Astrocyte (in vitro differentiated cells and primary cell): Measurements from ENCODE around the gene PAPPA2. TPM values are rescaled to one million over a fixed set of nuclear protein-coding genes. Genes with fewer than 3 reads are reported as not detected.

Experiments
- DNase-seq: peaks from one replicate; pipeline ENCODE4 v3.0.0-alpha.2; 2010; ENCODE audit warnings: low read depth
- FAIRE-seq: peaks from 2 replicates; lab custom pipeline; 2011; peaks lifted over from hg19 to GRCh38; lab: Jason Lieb, UNC
- H2AFZ ChIP-seq: 2 replicates; pipeline ENCODE4 v1.6.0; 2012; ENCODE audit warnings: low read depth, low read length, inconsistent platforms
- H3K27ac ChIP-seq: 2 replicates; pipeline ENCODE4 v1.5.1; 2011; ENCODE audit warnings: low read depth, low read length, inconsistent platforms
- H3K27me3 ChIP-seq: 2 replicates; pipeline ENCODE4 v1.6.0; 2011; ENCODE audit warnings: low read length, inconsistent platforms; ENCODE audit not compliant: insufficient read depth
- H3K36me3 ChIP-seq: 2 replicates; pipeline ENCODE4 v1.5.1; 2011; ENCODE audit warnings: low read length, inconsistent platforms; ENCODE audit not compliant: insufficient read depth
- H3K4me1 ChIP-seq: 2 replicates; pipeline ENCODE4 v1.5.1; 2011; ENCODE audit warnings: low read length, inconsistent platforms; ENCODE audit not compliant: insufficient read depth
- H3K4me2 ChIP-seq: 2 replicates; pipeline ENCODE4 v1.6.0; 2012; ENCODE audit warnings: low read length, inconsistent platforms
- H3K4me3 ChIP-seq: 2 replicates; pipeline ENCODE4 v1.5.1; 2011; ENCODE audit warnings: low read depth, mild to moderate bottlenecking, low read length, inconsistent platforms; ENCODE audit not compliant: insufficient read depth
- H3K79me2 ChIP-seq: 2 replicates; pipeline ENCODE4 v1.6.0; 2012; ENCODE audit warnings: mild to moderate bottlenecking, low read length, inconsistent platforms; ENCODE audit not compliant: insufficient read depth
- H3K9ac ChIP-seq: 2 replicates; pipeline ENCODE4 v1.6.0; 2012; ENCODE audit warnings: mild to moderate bottlenecking, low read length, inconsistent platforms
- H3K9me3 ChIP-seq: 2 replicates; pipeline ENCODE4 v1.5.1; 2012; ENCODE audit warnings: low read depth, mild to moderate bottlenecking, low read length, inconsistent platforms; ENCODE audit not compliant: insufficient read depth
- H4K20me1 ChIP-seq: 2 replicates; pipeline ENCODE4 v1.6.0; 2012; ENCODE audit warnings: low read length, inconsistent platforms; ENCODE audit not compliant: insufficient read depth
- H3K27ac Mint-ChIP-seq: one replicate; pipeline ENCODE4 v1.8.0; 2021; ENCODE audit warnings: mild to moderate bottlenecking, mixed read lengths; ENCODE audit not compliant: unreplicated experiment
- H3K27me3 Mint-ChIP-seq: one replicate; pipeline ENCODE4 v1.8.0; 2021; ENCODE audit warnings: low read depth, mixed read lengths; ENCODE audit not compliant: unreplicated experiment
- H3K36me3 Mint-ChIP-seq: one replicate; pipeline ENCODE4 v1.8.0; 2021; ENCODE audit warnings: low read depth, mixed read lengths; ENCODE audit not compliant: unreplicated experiment
- H3K4me1 Mint-ChIP-seq: one replicate; pipeline ENCODE4 v1.8.0; 2021; ENCODE audit warnings: low read depth, mixed read lengths; ENCODE audit not compliant: unreplicated experiment
- H3K4me3 Mint-ChIP-seq: one replicate; pipeline ENCODE4 v1.8.0; 2021; ENCODE audit warnings: mild to moderate bottlenecking, moderate library complexity, mixed read lengths; ENCODE audit not compliant: unreplicated experiment
- H3K9me3 Mint-ChIP-seq: one replicate; pipeline ENCODE4 v1.8.0; 2021; ENCODE audit warnings: mild to moderate bottlenecking, mixed read lengths; ENCODE audit not compliant: unreplicated experiment
- CTCF ChIP-seq: IDR thresholded peaks from 2 replicates; pipeline ENCODE4 v1.5.1; 2011; ENCODE audit warnings: low read depth, mild to moderate bottlenecking, inconsistent platforms, low read length, moderate library complexity; ENCODE audit not compliant: insufficient read depth
- EZH2 ChIP-seq: IDR thresholded peaks from 2 replicates; pipeline ENCODE4 v1.6.1; 2012; ENCODE audit warnings: mild to moderate bottlenecking, low read length, inconsistent platforms; ENCODE audit not compliant: insufficient read depth
- total RNA-seq: library from RNA; stranded (reverse); gene quantifications from 2 replicates; pipeline ENCODE4 v1.2.1, GENCODE V29; 2021

The PAPPA2 gene
- total RNA-seq, 1 donor from 2014 or later: 19.0 TPM

- no peak overlapping the region for H3K27ac ChIP-seq
- no peaks in the 10 kb centered on the region for H3K4me1 ChIP-seq
- Mint-ChIP-seq H3K27ac (peak overlapping the region; percentile 59), H3K27me3 (no peaks in the 10 kb centered on the region), H3K9me3 (no peaks in the 10 kb centered on the region), H3K4me1 (peaks cover 20% of the 10 kb centered on the region), H3K36me3 (no peaks in the 10 kb centered on the region), H3K4me3 (no peak overlapping the region)
- no peaks in the 10 kb centered on the region for H3K79me2 ChIP-seq
- no peak for DNase-seq
- H3K9me3 ChIP-seq: no peaks in the 10 kb centered on the region
- no peak overlapping the region for H2AFZ ChIP-seq
- no peak for FAIRE-seq
- H3K4me2 ChIP-seq: no peak overlapping the region
- no peak overlapping the region for H3K9ac ChIP-seq
- no peaks in the 10 kb centered on the region for H4K20me1 ChIP-seq
- H3K4me3 ChIP-seq: no peak overlapping the region
- no peaks in the 10 kb centered on the region for H3K36me3 ChIP-seq
- no peak for TF ChIP-seq CTCF
- no peak for TF ChIP-seq EZH2
- no peaks in the 10 kb centered on the region for H3K27me3 ChIP-seq
Measured at GRCh38 chr1:176801514-176802020, 338.6 kb downstream of the PAPPA2 start.

- Histone ChIP-seq H3K9me3 (no peaks in the 10 kb centered on the region), H4K20me1 (no peaks in the 10 kb centered on the region), H3K9ac (no peak overlapping the region), H2AFZ (no peak overlapping the region), H3K4me1 (no peaks in the 10 kb centered on the region), H3K79me2 (no peaks in the 10 kb centered on the region), H3K27ac (no peak overlapping the region), H3K4me2 (no peak overlapping the region), H3K27me3 (no peaks in the 10 kb centered on the region), H3K36me3 (no peaks in the 10 kb centered on the region), H3K4me3 (no peak overlapping the region)
- Mint-ChIP-seq H3K27ac (peak overlapping the region; percentile 28), H3K27me3 (no peaks in the 10 kb centered on the region), H3K9me3 (no peaks in the 10 kb centered on the region), H3K36me3 (peaks cover 1% of the 10 kb centered on the region), H3K4me3 (peak overlapping the region; percentile 1), H3K4me1 (peaks cover 20% of the 10 kb centered on the region)
- no peak for TF ChIP-seq EZH2
- no peak for TF ChIP-seq CTCF
- FAIRE-seq (no peak), DNase-seq (no peak)
Measured at GRCh38 chr1:176802316-176802715, 339.3 kb downstream of the PAPPA2 start.

- Histone ChIP-seq H3K4me2 (no peak overlapping the region), H3K27me3 (no peaks in the 10 kb centered on the region), H3K9ac (no peak overlapping the region), H3K36me3 (no peaks in the 10 kb centered on the region), H3K4me3 (no peak overlapping the region), H3K4me1 (no peaks in the 10 kb centered on the region), H3K9me3 (no peaks in the 10 kb centered on the region), H3K79me2 (no peaks in the 10 kb centered on the region), H3K27ac (no peak overlapping the region), H2AFZ (no peak overlapping the region), H4K20me1 (no peaks in the 10 kb centered on the region)
- no peak overlapping the region for H3K4me3 Mint-ChIP-seq
- H3K36me3 Mint-ChIP-seq: peaks cover 1% of the 10 kb centered on the region
- no peak overlapping the region for H3K27ac Mint-ChIP-seq
- no peaks in the 10 kb centered on the region for H3K27me3 Mint-ChIP-seq
- TF ChIP-seq EZH2 (no peak), CTCF (no peak)
- FAIRE-seq (no peak), DNase-seq (no peak)
- peaks cover 20% of the 10 kb centered on the region for H3K4me1 Mint-ChIP-seq
- H3K9me3 Mint-ChIP-seq: no peaks in the 10 kb centered on the region
Measured at GRCh38 chr1:176803042-176803441, 340.1 kb downstream of the PAPPA2 start.
